OCI-LY7 (cell line): Measurements from ENCODE around the gene MVB12B.

Source experiments
- EZH2phosphoT487 ChIP-seq: fragments of 200-600 bp; sonication (generic); IDR thresholded peaks from 2 replicates; pipeline ENCODE4 v1.6.1; 2018; ENCODE audit warnings: low read depth, borderline replicate concordance, mild to moderate bottlenecking, mixed run types, antibody characterized with exemption, low read length, moderate library complexity, mixed read lengths
- TF ChIP-seq, protein P1 (sequence below): fragments of 200-600 bp; sonication (generic); conservative IDR thresholded peaks from 2 replicates; pipeline ENCODE4 v1.5.1; 2014; ENCODE audit warnings: mild to moderate bottlenecking, antibody characterized with exemption, low read length, moderate library complexity, mixed read lengths

GRCh38 chr9:126417043-126417442 lies 90.4 kb downstream of the MVB12B start:
- TF ChIP-seq, protein P1, sequence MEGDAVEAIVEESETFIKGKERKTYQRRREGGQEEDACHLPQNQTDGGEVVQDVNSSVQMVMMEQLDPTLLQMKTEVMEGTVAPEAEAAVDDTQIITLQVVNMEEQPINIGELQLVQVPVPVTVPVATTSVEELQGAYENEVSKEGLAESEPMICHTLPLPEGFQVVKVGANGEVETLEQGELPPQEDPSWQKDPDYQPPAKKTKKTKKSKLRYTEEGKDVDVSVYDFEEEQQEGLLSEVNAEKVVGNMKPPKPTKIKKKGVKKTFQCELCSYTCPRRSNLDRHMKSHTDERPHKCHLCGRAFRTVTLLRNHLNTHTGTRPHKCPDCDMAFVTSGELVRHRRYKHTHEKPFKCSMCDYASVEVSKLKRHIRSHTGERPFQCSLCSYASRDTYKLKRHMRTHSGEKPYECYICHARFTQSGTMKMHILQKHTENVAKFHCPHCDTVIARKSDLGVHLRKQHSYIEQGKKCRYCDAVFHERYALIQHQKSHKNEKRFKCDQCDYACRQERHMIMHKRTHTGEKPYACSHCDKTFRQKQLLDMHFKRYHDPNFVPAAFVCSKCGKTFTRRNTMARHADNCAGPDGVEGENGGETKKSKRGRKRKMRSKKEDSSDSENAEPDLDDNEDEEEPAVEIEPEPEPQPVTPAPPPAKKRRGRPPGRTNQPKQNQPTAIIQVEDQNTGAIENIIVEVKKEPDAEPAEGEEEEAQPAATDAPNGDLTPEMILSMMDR, result no peak
- no peak for TF ChIP-seq EZH2phosphoT487
